NT2/D1 (cell line): ENCODE data around the gene GRHL3.

Source experiments
- SUZ12 ChIP-seq: IDR thresholded peaks from 2 replicates; pipeline ENCODE4 v1.6.1; 2011; ENCODE audit not compliant: insufficient read length, insufficient read depth; ENCODE audit errors: extremely low read depth
- YY1 ChIP-seq: IDR thresholded peaks from 2 replicates; pipeline ENCODE4 v1.6.1; 2011; ENCODE audit not compliant: insufficient read length, insufficient read depth
- ZNF274 ChIP-seq: IDR thresholded peaks from 2 replicates; pipeline ENCODE4 v1.6.1; 2011; ENCODE audit warnings: mild to moderate bottlenecking, low read depth, low read length

DNA sequence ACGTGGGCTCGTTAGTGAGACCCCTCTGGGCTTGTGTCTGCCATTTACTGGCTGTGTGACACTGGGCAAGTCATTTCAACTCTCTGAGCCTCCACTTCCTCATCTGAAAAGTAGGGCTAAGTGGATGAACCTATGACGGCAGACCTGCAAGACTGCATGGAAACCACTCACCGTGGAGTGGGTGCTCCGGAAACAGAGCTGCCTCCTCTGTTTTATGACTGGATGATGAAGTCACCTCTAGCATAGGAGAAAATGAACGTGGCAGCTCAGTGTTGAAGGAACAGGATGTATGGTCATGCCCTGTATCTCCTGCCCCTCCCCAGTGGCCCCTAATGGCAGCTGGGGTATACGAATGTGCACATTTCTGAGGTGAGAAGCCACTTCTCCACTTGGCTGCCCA is 53.9 kb downstream of the GRHL3 start:
- TF ChIP-seq ZNF274 (no peak), YY1 (no peak), SUZ12 (no peak)
